GM19023 (cell line): Measurements from ENCODE around the gene NTRK2.

Experiments
- ATAC-seq: cut with Tn5 transposase; IDR thresholded peaks from one replicate; pipeline ENCODE4 v1.9.1; 2021; ENCODE audit warnings: mild to moderate bottlenecking, moderate library complexity; ENCODE audit not compliant: unreplicated experiment

Gene NTRK2

DNA sequence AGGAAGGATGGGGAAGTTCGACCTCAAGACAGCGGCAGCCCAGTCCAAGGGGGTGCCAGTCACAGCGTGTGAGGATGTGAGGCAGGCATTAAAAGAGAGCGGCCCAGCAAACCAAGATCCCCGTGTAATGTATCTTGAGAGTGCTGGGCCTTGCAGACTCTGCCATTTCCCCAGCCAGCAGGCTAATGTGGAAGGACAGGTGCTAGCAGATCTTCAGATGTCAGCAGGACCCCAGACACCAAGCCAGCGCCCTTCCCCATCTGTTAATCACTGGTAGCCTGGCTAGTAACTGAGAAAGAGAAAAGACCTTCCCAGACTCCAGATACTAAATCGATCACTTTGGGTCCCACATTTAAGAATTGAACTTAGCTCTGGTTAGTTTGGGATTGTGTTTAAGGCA, 62.2 kb downstream of the NTRK2 start:
- no peak for ATAC-seq

DNA sequence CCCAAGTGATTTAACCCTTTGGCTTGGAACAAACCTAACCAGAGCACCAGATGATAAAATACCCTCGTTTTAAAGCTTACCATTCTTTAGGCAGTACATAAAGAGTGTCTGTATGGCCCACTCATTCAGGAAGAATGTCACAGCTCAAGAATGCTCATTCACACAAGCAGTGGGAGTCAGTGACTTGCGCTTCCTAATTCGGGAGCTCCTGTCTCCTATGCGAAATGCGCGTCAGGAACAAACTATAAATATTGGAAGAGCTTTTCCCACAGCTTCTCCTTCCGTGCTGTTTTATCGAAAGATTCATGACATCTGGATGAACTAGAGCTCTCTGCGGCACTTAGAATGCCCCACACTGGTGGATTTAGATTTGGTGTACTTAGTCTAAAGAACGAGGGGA, 66.6 kb downstream of the NTRK2 start:
- ATAC-seq = no peak

DNA sequence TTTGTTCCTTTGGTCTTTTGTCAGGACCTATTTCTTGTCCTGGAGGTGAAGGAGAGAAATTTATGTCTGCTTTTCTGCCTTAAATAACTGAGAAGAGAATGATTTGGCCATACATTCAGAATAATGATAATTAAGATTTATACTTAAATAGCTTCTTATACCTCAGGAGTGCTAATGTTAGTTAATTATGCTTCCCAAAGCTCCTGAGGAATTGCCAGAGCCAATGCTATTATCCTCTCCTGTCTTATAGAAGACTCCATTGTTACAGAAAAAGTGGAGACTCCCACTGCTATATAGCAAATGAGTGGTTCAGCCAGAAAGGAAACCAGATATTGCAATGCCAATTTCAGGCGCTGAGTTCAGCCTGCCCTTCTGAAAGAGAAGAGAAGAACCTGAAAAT, 67.0 kb downstream of the NTRK2 start:
- ATAC-seq = no peak

DNA sequence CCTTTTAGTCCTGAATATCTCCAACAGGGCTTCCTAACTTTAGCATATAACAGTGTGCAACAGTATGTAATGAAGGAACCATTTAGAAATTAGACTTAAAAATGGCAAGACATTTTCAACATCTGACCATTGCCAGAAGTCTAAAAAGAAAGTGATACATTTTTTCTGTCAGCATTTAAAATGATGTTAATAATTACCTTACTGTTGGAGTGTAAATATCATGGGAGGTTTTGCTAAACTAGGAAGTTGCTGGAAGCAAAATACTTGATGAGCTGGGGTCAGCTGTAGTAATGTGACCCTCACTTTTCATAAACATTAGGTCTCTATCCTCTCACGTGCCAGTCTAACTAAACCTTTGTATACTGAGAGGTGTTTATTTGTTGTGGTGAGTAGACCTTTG, 68.8 kb downstream of the NTRK2 start:
- no peak for ATAC-seq

DNA sequence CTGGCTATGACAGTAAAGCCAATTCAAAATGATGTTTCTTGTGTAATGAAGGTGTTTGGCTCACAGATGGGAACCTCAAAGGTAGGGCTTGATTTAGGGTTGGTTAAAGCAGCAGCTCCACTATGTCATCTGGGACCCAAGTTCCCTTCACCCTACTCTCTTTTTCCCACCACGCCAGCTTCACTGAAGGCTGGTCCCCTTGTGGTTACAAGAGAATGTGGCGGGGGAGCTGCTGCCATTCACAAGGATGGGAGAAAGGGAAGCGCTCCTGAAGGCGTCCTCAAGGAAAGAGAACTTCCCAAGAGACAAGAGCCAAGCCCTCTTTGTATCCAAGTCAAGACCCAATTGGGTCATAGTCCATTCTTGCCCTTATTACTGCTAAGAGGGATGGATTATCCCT, 72.7 kb downstream of the NTRK2 start:
- ATAC-seq = no peak

DNA sequence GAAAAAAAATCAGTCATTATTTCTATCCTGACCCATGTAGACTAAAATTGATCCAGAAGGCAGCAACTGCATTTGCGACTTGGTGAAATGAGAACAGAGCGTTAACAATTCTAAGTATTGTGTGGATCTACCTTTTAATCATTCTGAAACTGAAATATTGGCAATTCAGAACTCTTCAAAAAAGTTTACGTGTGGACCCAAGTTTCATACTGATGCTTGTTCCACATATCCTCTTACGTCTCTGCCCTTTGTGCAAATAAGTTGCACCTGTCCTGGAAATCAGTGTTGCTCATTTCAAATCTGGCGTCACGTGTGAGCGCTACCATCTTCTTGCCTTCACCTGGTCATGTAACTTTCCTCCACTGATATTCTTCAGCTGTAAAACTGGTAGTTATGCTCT, 74.7 kb downstream of the NTRK2 start:
- ATAC-seq = peak; percentile 62

DNA sequence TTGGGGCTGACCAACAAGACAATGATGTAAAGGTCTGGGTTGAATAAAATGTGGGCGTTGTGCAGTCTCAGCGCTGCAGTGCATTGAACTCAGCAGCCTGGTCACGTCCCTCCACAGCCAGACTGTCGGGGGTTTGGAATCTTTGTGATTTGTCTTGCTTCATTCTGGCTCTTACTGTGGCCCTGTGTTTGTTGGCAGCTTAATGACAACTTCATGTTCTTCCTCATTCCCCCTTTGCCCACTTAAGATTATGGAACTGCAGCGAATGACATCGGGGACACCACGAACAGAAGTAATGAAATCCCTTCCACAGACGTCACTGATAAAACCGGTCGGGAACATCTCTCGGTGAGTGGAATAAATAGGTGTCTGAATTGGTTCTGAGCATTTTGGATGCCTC, 75.2 kb downstream of the NTRK2 start:
- no peak for ATAC-seq

DNA sequence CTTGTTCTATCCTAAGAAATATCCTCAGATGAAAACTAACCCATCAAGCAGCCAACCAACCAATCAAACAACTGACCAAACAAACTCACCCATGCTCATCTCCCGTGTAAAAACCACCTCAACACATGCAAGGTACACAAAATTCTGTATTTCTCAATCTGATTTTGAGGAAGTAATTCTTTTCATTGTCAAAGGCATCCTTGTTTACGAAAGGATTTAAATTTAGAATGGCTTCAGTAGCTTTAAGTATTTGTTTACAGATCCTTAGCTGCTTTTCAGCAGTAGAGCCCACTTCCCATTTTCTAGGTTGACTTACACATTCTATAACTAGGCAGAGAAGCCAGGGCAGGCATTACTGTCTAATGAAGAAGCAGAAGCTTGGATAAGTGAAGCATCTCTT, 78.6 kb downstream of the NTRK2 start:
- ATAC-seq = no peak

DNA sequence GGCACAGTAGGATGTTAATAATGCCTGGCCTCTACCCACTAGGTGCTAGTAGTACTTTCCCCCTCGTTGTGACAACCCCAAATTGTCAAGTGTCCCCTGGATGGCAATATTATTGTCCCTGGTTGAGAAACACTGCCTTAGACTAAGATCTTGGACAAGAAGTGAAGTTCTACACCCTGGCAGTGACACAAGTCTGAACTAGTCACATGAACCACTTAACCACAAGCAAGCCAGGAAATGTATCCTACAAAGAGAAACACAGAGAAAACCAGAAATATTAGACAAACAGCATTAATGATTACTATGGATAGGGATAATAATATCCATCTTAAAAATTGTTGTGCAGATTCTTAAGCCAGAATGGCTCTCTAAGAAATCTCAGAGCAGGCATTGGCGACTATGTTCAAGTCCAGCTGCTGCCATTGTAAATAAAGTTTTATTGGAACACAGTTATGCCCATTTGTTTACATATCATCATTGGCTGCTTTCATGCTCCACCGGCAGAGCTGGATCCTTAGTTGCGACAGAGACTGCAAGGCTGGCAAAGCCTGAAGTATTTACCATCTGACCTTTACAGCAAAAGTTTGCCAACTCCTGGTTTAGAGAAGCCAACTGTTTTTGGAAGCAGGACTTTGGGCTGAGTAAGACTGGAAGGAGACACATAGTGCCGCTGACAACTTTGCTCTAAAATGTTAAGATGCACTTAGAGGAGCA, 80.8 kb downstream of the NTRK2 start:
- no peak for ATAC-seq

DNA sequence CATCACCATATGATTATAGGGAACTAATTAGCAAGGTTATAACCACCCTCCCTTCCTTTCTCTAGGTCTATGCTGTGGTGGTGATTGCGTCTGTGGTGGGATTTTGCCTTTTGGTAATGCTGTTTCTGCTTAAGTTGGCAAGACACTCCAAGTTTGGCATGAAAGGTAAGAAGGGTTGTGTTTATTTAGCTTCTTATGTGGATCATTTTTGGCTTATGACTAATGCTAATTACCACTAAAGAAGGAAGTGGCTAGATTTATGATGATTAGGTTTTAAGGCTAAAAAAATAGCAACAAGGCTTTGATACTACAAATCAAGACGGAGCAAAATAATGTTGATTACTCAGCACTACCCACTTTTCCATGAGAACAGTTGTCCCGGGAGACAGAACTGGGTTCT, 82.4 kb downstream of the NTRK2 start:
- no peak for ATAC-seq

DNA sequence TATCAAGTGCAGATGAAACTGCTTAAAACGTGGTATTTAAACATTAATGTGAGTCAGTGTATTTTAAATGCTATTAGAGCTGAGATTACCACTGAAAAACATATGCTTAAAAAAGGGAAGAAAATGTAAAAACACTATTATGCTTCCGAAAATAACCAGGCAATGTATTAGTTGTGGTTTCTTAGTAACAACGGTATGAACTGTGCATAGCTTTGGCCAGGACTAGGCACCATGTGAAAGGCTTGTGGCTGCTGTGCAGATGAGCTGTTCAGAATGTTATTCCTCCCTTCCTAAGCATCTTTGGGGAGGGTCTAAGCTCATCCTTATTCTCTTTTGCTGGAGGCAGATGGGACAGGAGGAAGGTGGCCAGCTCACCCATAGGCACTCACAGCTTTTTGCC, 84.9 kb downstream of the NTRK2 start:
- ATAC-seq = no peak

DNA sequence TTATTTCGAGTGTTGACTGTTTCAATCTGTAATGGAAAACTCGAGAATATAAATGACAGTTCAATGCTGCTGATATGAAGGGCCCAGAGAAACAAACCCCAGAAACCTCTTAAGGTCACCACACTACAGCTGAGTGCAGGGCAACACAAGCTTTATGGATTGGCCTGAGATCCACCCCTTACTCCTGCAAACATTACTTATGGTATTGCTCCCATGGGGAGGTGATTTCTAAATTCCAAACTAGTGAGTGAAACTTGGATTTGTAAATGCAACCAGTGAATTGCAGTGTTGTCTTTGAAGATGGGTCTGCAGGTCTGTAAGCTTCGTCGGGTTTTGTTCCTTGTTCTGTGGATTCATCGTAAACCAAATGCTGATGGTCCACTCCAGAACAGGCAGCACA, 85.4 kb downstream of the NTRK2 start:
- ATAC-seq = no peak

DNA sequence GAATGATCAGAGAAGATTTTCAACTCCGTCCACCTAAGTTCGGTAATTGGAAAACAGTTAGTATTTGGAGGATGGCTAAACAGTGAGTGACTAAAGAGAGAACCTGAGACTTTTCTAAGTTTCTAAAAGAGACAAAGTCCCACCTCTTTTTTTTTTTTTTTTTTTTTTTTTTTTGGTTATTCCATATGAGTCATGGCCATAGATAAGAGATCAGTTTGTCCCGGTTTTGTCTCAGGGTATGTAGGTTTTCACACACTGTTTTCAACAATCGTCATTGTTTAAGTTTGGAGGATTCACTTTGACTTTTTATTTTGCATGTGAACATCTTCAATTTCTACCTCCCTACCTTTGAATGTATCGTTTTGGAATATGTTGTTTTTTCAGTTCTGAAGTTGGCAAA, 85.9 kb downstream of the NTRK2 start:
- no peak for ATAC-seq

DNA sequence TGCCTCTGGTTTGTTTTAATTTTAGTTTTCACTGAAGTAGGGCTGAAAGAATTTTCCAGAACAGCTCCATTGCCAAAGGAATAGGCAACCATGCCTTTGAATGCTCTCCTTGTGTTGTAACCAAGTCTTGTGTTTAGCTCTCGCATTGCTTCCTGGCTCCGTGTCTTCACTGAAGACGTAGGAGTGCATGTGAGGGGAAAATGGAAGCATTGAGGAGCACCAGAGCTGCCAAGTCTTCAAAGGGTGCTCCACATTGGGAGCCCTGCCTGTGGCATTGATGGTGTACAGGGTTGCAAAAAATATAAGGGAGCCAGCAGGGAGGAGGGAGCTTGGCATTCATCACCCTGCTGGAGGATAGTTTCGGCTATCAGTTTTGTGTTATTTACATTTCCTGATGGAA, 86.6 kb downstream of the NTRK2 start:
- no peak for ATAC-seq

DNA sequence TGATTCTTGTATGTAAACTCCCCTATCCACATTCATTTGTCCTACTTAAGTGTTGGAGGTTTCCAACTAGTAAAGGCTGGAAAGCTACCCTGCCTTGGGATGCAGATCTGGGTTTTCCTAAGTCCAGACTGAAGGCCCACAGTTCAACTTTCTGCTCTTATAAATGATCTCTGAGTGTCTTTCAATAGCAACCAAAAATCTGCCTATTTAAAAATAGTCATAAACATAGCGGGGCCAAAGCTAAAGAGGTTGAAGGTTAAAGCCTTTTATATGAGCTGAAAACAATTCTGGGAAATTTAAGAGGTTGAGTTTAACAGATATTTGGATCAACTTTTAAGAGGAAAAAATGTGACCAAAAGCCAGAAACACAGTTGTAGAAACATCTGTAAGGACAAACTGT, 87.2 kb downstream of the NTRK2 start:
- no peak for ATAC-seq

DNA sequence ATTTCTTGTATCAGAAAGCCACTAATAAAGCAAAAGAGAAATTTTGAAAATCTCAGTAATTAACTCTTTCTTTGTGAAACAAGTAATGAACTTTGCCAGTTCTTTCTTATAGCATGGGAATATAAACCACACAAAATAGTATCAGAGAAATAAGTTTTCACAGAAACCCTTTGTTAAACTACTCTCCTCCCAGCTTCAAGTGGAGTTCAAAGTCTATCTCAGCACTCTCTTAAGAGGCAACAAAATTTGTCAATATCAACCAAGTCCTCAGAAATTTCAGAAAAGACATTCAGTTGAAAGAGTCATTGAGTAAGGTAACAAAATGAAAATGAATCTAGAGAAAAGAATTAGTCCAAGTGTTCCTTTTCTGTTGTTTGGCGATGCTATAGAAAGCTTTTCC, 89.3 kb downstream of the NTRK2 start:
- peak; percentile 11 for ATAC-seq

DNA sequence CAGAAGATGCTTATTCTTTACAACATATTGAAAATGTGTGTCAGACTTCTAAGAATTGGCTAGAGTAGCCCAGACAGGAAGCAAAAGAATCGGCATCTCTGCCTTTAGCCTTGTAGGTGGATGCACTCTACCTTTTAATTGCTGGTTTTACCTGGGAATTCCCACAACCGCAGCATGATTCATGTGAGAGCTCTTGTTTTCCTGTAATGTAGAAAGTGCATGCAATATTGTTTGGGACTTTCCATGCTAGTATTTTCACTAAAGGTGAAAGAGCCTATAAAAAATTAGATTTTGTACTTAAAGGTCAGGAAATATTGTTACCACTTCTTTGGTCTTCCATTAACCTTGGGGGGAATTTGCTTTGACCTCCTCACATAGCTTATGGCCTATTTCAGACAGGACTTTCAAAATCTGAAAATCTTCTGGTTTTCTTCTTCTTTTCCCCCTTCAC, 89.8 kb downstream of the NTRK2 start:
- peak; percentile 83 for ATAC-seq

DNA sequence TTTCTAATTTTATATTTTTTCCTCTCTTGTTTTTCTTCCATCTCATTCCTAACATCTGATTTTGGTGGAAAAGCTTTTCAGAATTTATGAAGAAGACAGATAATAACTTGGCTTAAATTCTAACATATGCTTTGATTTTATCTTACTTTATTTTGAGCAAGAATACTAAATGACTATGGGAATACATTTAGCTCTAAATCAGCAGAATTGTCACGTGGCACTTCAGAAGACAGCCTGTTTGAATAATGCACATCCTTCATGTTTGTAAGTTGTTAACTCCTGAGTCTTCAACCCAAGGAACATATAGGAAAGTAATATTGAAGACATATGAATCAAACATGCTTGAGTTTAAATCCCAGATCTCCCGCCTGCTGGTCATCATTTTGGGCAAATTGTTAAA, 90.3 kb downstream of the NTRK2 start:
- no peak for ATAC-seq

DNA sequence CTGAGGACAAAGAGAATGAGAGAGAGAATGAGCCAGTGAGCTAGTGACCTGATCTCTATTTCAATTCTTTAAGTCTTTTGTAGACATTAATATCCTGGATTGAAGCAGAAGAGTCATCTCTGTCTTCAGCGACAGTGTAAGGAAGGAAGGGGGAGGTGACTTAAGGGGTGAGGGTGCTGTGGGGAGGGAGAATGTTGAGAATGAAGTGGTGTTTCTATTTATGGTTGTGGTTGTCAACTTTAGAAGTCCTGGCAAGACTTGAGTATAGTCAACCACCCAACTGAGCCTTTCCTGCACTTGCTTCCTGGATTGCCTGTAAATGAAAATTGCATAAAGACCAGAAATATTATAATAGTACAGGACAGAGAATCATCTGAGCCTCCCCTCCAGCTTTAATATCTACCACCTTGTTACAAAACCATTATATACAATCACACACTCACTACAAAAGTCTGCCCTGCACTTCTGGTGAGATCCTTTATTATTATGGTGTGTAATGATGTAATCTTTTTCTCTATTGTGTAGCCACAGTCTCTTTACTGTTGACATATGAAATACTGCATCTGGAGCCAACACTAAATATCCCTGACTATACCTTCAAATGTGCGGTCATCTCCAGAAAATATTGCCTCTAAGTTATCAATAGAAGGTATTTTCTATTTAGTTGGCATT, 91.7 kb downstream of the NTRK2 start:
- no peak for ATAC-seq

DNA sequence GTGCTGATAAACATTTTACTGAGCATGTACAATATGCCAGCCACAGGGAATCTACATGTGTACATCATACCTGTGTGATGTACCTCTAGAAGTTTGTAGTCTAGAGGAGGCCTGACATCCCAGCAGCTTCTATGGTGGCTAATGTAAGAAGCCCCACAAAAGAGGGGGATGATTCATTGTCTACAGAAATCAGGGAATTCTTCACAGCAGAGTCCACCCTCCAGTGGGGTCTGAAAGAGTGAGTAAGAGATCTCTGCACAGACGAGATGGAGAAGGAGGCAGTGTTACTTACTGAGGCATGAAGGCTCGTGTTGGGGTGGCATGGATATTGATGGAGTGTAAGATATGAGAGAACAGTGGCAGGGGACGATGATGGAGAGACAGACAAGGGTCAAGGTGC, 103.0 kb downstream of the NTRK2 start:
- ATAC-seq = no peak

DNA sequence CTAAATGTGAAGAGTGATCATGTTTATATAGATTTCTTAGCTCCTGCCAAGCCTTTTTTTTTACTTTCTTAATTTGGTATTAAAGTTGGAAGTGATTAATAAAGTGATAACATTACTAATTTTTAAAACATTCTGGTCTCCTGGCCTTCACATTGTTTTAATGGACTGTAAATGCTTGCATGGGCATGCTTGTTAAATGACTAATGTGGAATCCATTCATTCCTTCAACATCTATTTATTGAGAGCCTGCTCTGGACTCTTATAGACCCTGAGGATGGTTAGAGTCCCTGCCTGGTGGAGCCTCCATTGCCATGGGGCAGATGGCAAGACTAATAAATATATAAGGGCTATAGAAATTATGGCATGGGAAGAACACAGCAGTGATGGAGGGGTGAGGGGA, 103.5 kb downstream of the NTRK2 start:
- ATAC-seq = no peak

DNA sequence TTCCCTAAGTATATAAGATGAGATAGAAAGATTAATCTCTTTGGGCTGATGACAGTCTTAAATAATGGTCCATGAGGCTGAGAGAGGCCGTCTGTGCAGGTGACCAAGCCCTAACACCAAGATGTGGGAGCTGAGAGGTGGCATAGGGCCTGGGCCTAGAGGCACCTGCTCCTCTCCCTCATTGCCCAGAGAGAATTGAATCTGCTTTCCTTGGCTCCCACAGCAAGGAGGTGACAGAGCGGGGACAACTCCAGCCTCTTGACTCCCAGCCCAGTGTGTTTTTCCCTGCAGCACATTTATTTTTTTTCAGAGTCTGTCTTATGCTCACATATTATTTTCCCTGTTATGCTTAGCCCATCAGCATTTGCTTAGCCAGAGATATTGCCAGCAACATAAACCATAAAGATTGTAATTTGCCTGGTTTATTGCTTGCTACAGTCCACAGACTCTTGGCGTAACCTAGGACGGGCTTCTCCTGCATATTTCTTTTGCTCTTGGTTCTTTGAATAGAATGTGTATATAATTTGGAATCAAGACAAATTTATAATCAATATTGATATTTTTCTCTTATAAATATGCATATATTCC, 105.6 kb downstream of the NTRK2 start:
- ATAC-seq = no peak
